ENCODE data around the gene ZNF385B.

ZNF385B gene

DNA sequence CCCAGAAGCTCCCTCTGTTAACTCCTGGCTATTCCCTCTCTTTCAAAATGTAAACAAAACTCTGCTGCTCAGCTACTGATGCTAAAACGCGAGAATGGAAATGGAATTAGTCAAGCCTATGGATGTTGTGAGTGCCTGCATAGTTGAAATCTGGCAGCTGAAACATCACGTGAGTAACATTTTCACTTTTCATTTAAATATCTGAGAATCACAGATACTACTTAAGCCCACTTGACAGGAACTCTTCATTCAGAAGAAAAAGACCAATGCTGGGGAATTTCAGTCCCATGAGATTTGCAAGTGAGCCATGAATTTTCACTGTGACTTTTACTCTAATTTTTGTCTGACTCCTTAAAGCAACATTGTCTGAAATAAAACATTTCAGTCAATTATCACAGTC lies 381.5 kb downstream of the ZNF385B start:
- TF ChIP-seq, protein P1, sequence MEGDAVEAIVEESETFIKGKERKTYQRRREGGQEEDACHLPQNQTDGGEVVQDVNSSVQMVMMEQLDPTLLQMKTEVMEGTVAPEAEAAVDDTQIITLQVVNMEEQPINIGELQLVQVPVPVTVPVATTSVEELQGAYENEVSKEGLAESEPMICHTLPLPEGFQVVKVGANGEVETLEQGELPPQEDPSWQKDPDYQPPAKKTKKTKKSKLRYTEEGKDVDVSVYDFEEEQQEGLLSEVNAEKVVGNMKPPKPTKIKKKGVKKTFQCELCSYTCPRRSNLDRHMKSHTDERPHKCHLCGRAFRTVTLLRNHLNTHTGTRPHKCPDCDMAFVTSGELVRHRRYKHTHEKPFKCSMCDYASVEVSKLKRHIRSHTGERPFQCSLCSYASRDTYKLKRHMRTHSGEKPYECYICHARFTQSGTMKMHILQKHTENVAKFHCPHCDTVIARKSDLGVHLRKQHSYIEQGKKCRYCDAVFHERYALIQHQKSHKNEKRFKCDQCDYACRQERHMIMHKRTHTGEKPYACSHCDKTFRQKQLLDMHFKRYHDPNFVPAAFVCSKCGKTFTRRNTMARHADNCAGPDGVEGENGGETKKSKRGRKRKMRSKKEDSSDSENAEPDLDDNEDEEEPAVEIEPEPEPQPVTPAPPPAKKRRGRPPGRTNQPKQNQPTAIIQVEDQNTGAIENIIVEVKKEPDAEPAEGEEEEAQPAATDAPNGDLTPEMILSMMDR (IDR thresholded peaks at IDR 0.05; ENCODE audit: low read depth, low read length) = no peak
- no peak overlapping the region for H3K4me3 ChIP-seq (ENCODE audit: low read depth, low read length)

DNA sequence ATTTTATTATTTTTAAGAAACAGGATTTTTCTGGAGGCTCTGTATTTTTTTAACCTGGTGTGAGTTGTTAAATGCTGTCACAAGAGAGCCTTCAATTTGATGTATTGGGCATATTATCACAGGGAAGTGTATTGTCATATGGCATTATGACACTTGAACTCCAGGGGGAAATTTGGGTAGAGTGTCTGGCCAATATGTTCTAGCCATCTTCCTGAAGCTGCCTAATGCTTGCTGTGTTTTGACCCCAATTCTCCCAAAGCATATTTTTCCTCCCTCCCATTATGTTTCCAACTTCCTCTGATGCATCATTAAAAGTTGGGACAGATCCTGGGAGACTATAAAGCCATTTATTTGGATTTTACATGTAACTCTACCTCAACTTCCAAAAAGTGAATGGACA lies 382.6 kb downstream of the ZNF385B start:
- H3K4me3 ChIP-seq (ENCODE audit: low read depth, low read length) = no peak overlapping the region
- TF ChIP-seq, protein P1 (IDR thresholded peaks at IDR 0.05; ENCODE audit: low read depth, low read length) = no peak

DNA sequence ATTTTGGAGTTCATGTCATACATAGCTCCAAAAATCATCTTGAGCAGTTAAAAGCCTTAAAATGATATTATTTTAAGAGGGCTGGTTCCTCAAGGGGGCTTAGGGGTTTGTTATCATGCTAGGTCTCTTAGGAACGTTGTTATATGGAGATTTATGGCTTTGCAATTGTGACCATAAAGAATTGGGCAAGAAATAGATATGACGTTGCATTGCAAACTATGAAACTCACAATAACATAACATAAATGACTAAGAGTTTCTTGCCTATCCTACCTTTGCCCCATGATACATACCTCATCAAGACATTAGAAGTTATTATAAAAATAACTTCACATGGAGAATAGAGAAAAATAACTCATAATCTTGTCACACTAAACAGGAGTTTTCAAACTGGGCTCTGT lies 390.4 kb downstream of the ZNF385B start:
- TF ChIP-seq, protein P1 (IDR thresholded peaks at IDR 0.05; ENCODE audit: low read depth, low read length) = no peak
- H3K4me3 ChIP-seq (ENCODE audit: low read depth, low read length) = no peak overlapping the region

DNA sequence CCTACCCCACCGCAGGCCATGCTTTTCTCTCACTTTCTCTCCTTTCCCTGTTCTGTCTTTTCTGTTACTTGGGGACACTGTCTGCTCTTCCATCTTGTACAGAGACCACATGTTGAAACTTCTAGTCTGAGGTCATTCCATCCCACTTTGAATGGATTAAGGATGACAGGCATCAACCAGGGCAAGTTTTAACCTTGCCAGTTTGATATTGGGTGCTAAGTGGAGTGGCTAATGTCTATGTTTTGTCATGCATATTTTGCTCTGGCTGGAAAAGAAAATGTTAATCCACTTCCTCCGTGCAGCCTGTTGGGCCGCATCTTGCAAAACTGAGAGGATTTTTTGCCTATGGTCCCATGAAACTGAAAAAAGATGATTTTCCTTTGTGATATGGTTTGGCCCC lies 391.3 kb downstream of the ZNF385B start:
- no peak overlapping the region for H3K4me3 ChIP-seq (ENCODE audit: low read depth, low read length)
- TF ChIP-seq, protein P1 (IDR thresholded peaks at IDR 0.05; ENCODE audit: low read depth, low read length) = no peak

DNA sequence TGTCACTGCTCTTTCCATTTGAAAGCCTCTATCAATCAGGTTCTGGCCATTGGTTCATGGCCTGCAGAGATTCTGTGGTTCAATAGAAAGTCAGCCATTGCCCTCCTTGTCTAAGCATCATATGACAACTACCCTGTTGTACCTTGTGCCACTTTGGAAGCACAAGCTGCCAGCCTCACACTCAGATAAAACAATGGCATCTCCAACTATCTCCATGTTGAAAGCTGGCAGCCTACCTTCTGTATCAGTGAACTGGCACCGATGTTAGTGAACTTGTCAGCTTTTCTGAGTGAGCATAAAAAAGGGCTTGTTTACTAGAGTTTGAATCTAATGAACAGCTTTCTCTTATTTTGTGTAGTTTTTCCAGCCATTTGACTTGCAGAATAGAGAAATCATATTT lies 393.5 kb downstream of the ZNF385B start:
- H3K4me3 ChIP-seq (ENCODE audit: low read depth, low read length) = no peak overlapping the region
- TF ChIP-seq, protein P1 (IDR thresholded peaks at IDR 0.05; ENCODE audit: low read depth, low read length) = no peak

DNA sequence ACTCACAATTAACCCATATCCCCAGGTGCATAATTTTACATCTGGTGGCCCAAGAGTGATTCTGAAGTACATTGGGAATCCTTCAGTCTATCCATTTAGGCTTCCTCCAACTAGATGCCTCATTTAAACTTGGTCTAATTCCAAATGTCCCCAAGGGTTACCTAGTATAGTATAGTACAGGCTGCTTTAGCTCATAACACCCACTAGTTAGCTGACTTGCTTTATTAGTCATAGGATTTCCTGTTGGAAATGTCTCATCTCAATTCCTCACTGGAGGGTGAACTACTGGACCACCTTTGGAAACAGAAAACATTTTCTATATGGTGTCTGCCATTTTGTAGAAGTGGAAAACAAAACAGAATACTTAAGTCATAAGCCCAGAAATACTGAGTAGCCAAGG lies 394.3 kb downstream of the ZNF385B start:
- H3K4me3 ChIP-seq (ENCODE audit: low read depth, low read length) = no peak overlapping the region
- TF ChIP-seq, protein P1 (IDR thresholded peaks at IDR 0.05; ENCODE audit: low read depth, low read length) = no peak

DNA sequence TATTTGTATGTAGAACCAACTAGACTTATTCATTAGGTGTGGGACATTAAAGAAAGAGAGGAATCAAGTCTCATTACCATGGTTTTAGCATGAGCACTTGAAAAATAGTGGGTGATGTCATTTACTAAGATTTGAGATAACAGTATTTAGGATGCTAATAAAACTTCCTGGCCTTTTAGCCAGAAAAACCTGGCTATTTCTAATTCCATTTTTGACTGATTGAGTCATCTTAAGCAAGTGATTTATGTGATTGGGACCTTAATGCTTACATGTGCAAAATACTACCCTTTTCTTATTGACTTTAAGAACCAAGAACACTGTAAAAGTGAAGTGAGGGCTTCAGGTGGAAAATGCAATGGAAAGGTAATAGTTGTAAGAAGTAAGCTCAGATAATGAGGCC lies 400.0 kb downstream of the ZNF385B start:
- TF ChIP-seq, protein P1 (IDR thresholded peaks at IDR 0.05; ENCODE audit: low read depth, low read length) = no peak

More for the DNA sequence above, 400.0 kb downstream of the ZNF385B start:
- no peak overlapping the region for H3K4me3 ChIP-seq (ENCODE audit: low read depth, low read length)
